Adrenal gland (tissue), 12 donors: ENCODE results near the gene WIPI1. TPM values are rescaled to one million over a fixed set of nuclear protein-coding genes. Genes with fewer than 3 reads are reported as not detected.
A peak's percentile ranks its signal among the peaks of the same experiment; 100 is the strongest.

ENCODE experiments used
- DNase-seq, 7 donors: peaks; one replicate each; pipeline ENCODE4 v3.0.0-alpha.2; 2019 to 2020
- H3K27ac ChIP-seq, 5 donors: fragments of 200-600 bp; sonication (generic) in 4 of 5; 1 replicate in 3 of 5; 2 replicates in 2 of 5; pipeline versions ENCODE4 v1.5.1 to v1.8.0; 2016 to 2020; ENCODE audit warnings: mild to moderate bottlenecking in 1 of 5
- H3K27me3 ChIP-seq: fragments of 200-600 bp; 2 replicates; pipeline ENCODE4 v1.8.0; 2021
- H3K36me3 ChIP-seq, 2 donors: fragments of 200-600 bp; replicated peaks in 1 of 2; 1 replicate in 1 of 2; 2 replicates in 1 of 2; pipeline versions ENCODE4 v1.5.1 to v1.8.0; 2018 to 2022
- H3K4me1 ChIP-seq, 2 donors: fragments of 200-600 bp; replicated peaks in 1 of 2; 1 replicate in 1 of 2; 2 replicates in 1 of 2; pipeline versions ENCODE4 v1.5.1 to v1.8.0; 2018 to 2021
- H3K4me3 ChIP-seq, 4 donors: fragments of 200-600 bp; sonication (generic) in 3 of 4; one replicate each; pipeline ENCODE4 v1.5.1; 2016 to 2018
- H3K9me3 ChIP-seq, 3 donors: fragments of 200-600 bp; sonication (generic) in 1 of 3; replicated peaks in 1 of 3; 1 replicate in 2 of 3; 2 replicates in 1 of 3; pipeline versions ENCODE4 v1.5.1 to v1.8.0; 2016 to 2021
- CTCF ChIP-seq, 6 experiments: fragments of 450-650 bp in 4 of 6; fragments of 200-600 bp in 2 of 6; sonication (generic) in 1 of 6; IDR thresholded peaks; 1 replicate in 5 of 6; 2 replicates in 1 of 6; pipeline versions ENCODE4 v1.5.1 to v1.8.0; 2016 to 2021; ENCODE audit warnings: antibody characterized with exemption in 6 of 6, mild to moderate bottlenecking in 2 of 6, moderate library complexity in 1 of 6
- POLR2A ChIP-seq, 2 donors: fragments of 450-650 bp; IDR thresholded peaks; one replicate each; pipeline ENCODE4 v1.6.1; 2017; ENCODE audit warnings: antibody characterized with exemption in 2 of 2, mild to moderate bottlenecking in 2 of 2, moderate library complexity in 1 of 2
- WGBS, 4 donors: extraction: QIAGEN DNeasy Blood & Tissue Kit in 2 of 4; methylation state at CpG; one replicate each; pipeline versions ENCODE4 v1.1.5 to v1.1.7; 2013 to 2017; 5-methylcytosine and 5-hydroxymethylcytosine counted together
- intact Hi-C, 2 donors: fragments of 100-400 bp; cut with DNase I; formaldehyde crosslinking; loops; one replicate each; pipeline versions ENCODE4 v1.14.1 to v1.15.0; 2022 to 2023
- polyA plus RNA-seq, 3 donors: library from polyadenylated mRNA; stranded (reverse); fragments of 200-250 nt in 2 of 3; fragments of 350-450 nt in 1 of 3; fragmentation: Illumina TruSeq in 1 of 3; extraction: RNeasy Lipid Tissue Mini Kit (QIAGEN cat#74804) in 1 of 3; gene quantifications; one replicate each; pipeline ENCODE4 v1.2.3, GENCODE V29; 2013 to 2014
- total RNA-seq, 9 donors: library from RNA; depleted of rRNA in 4 of 9; stranded (reverse); fragments of >200 nt in 4 of 9; fragments of 120-200 nt in 1 of 9; fragmentation: NEBNext Ultra II Directional in 1 of 9; extraction: Animal tissue kit (Norgen Biotek cat#: 25700) in 1 of 9; gene quantifications; one replicate each; pipeline versions ENCODE4 v1.1.0 to v1.2.4, GENCODE V29; 2013 to 2023
- donor health status: healthy with polysubstance abuse.
- donor health status: Bipolar disorder and iron deficiency.
- donor health status: DM: yes; HTN: yes; CAD: no.
- donor health status: DM: no; HTN: no; CAD: no.
- donor health status: DM: no; HTN: no; CAD: no.
- donor health status: DM: yes; HTN: yes; CAD: no.

WIPI1 gene
- total and polyA plus RNA-seq, 12 donors = 19.3 to 148 (median 39.7) TPM

- Histone ChIP-seq H3K36me3 (no peaks in the 10 kb centered on the region), H3K9me3 (no peaks in the 10 kb centered on the region), H3K4me3 (no peak overlapping the region), H3K27ac (peak overlapping the region in 2 of 5 donors; percentile 35 to 54), H3K27me3 (no peaks in the 10 kb centered on the region), H3K4me1 (peaks cover 0 to 34% of the 10 kb centered on the region in 2 donors)
- WGBS, 4 donors = 33 to 42% (median 35%) methylated on average over 6 of the region's 6 CpGs
- DNase-seq = no peak
- intact Hi-C loops = loop anchor here in 1 of 2 donors (5.0 to 10.0 kb wide), 3 partner anchors 201 to 301 kb away; no protein-coding TSS in a partner anchor
- TF ChIP-seq POLR2A (IDR thresholded peaks at IDR 0.05) (no peak), CTCF (IDR thresholded peaks at IDR 0.05) (no peak)
Measured at GRCh38 chr17:68463211-68464019, 6.1 kb upstream of the WIPI1 start.

DNA sequence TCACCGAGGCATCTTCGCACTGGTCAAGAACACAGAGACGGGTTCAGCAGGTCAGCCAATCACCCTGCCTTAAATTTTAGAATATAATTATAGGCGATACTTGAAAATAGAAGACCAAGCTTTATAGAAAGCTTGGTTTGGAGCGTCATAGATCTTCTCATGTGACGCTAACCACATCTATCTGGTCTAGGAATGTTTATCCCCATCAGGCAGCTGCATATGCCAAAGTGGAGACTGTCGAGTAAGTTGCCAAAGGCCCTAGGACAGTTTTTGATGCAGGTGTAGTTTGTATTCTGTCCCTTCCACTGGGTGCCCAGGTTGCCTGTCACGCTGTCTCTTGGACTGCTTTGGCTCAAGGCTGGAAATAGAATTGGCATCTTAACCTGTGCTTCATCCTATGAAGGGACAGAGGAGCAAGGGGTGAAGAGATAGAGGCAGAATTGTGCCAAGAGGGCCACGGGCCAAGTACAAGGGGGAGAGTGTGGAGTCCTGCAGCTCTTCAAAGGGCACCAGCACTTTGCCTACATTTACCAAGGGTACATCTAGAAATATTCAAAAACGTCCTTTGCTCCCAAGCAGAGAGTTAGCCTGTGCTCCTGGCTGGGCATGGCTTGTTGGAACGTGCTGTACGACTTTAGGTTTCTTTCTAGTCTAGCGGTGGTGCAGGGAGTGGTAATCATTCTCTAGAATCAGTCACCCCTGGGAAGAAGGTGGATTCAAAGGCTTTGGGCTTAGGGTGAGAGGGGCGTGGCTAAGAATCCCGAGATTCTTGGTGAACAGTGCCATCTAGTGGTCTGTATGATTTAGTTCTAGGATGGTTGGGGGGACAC is 5.3 kb upstream of the WIPI1 start:
- H3K9me3 ChIP-seq = no peaks in the 10 kb centered on the region
- peaks cover 0 to 39% of the 10 kb centered on the region in 2 donors for H3K4me1 ChIP-seq
- no peaks in the 10 kb centered on the region for H3K36me3 ChIP-seq
- intact Hi-C loops = loop anchor here in 1 of 2 donors (5.0 to 10.0 kb wide), 3 partner anchors 200 to 302 kb away; no protein-coding TSS in a partner anchor
- WGBS, 4 donors = 44 to 51% (median 45%) methylated on average over 15 of the region's 15 CpGs
- H3K27me3 ChIP-seq = no peaks in the 10 kb centered on the region
- H3K4me3 ChIP-seq = no peak overlapping the region
- peak; percentile 66 to 86 (median 75) for DNase-seq
- H3K27ac ChIP-seq = peak overlapping the region in 1 of 5 donors; percentile 54
- TF ChIP-seq CTCF (IDR thresholded peaks at IDR 0.05) (peak; percentile 66 to 85 (median 73)), POLR2A (IDR thresholded peaks at IDR 0.05) (no peak)

- no peaks in the 10 kb centered on the region for H3K9me3 ChIP-seq
- TF ChIP-seq CTCF (IDR thresholded peaks at IDR 0.05) (no peak), POLR2A (IDR thresholded peaks at IDR 0.05) (no peak)
- peaks cover 0 to 39% of the 10 kb centered on the region in 2 donors for H3K4me1 ChIP-seq
- intact Hi-C loops = loop anchor here in 1 of 2 donors (5.0 to 10.0 kb wide), 3 partner anchors 199 to 303 kb away; no protein-coding TSS in a partner anchor
- DNase-seq = peak in 4 of 7 donors; percentile 36 to 82 (median 64)
- H3K27ac ChIP-seq = no peak overlapping the region
- H3K27me3 ChIP-seq = no peaks in the 10 kb centered on the region
- H3K36me3 ChIP-seq = no peaks in the 10 kb centered on the region
- no peak overlapping the region for H3K4me3 ChIP-seq
- WGBS, 4 donors = 20 to 37% (median 26%) methylated on average over 5 of the region's 5 CpGs
Measured at GRCh38 chr17:68461589-68461988, 4.3 kb upstream of the WIPI1 start.

- Histone ChIP-seq H3K27ac (no peak overlapping the region), H3K4me1 (peaks cover 4 to 44% of the 10 kb centered on the region in 2 donors), H3K4me3 (no peak overlapping the region), H3K9me3 (no peaks in the 10 kb centered on the region), H3K36me3 (no peaks in the 10 kb centered on the region), H3K27me3 (no peaks in the 10 kb centered on the region)
- WGBS, 4 donors = 73 to 89% (median 84%) methylated on average over 1 of the region's 1 CpG
- DNase-seq = no peak
- intact Hi-C loops = loop anchor here in 1 of 2 donors (5.0 to 10.0 kb wide), 3 partner anchors 199 to 304 kb away; no protein-coding TSS in a partner anchor
- TF ChIP-seq CTCF (IDR thresholded peaks at IDR 0.05) (no peak), POLR2A (IDR thresholded peaks at IDR 0.05) (no peak)
Measured at GRCh38 chr17:68461122-68461539, 3.8 kb upstream of the WIPI1 start.
